GM18951 (cell line): ENCODE data around the gene HIBADH.
"Not testable (repeated sequence)": the region's sequence is repeated elsewhere in the genome, so short reads cannot be mapped to it uniquely, and the experiment has no call there.

Experiments used
- POLR2A ChIP-seq: IDR thresholded peaks from 4 replicates; pipeline ENCODE4 v1.6.1; 2011; ENCODE audit warnings: mild to moderate bottlenecking; ENCODE audit not compliant: insufficient read length, insufficient read depth; ENCODE audit errors: extremely low read depth
- in situ Hi-C: fragments of 300-500 bp; cut with MboI; formaldehyde crosslinking; loops from one replicate; pipeline ENCODE4 v1.12.0; 2022; ENCODE audit warnings: low sequenced_read_pairs, mixed read lengths, inconsistent platforms; ENCODE audit not compliant: unreplicated experiment

Gene HIBADH

DNA sequence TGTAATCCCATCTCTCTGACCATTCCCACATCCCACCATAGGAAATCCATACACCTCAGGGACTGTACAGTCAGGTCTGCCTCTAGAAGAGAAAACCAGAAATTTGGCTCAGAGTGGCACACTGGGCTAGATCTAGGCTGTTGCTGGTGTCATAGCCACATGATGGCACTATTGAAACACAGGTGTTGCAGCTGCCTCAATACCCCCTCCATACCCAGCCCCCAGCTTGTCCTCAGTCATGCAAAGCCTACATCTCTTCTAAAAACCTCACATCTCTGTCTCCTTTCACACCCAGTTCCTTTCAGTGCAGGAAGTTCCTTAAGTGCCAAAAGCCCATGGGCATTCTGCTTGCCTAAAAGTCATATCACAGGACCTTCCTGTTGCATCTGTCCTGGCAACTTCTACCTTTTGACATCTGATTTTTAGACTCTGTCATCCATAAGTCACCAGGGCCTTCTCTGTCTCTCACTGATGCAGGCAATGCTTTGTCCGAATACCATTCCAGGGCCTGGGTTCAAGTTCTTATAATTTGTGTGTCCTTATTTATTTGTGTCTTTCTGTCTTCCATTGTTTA is 27.0 kb upstream of the HIBADH start:
- no peak for TF ChIP-seq POLR2A
- in situ Hi-C loops, result loop anchor here (25.0 kb wide), 1 partner anchor 223 kb away; no protein-coding TSS in a partner anchor

DNA sequence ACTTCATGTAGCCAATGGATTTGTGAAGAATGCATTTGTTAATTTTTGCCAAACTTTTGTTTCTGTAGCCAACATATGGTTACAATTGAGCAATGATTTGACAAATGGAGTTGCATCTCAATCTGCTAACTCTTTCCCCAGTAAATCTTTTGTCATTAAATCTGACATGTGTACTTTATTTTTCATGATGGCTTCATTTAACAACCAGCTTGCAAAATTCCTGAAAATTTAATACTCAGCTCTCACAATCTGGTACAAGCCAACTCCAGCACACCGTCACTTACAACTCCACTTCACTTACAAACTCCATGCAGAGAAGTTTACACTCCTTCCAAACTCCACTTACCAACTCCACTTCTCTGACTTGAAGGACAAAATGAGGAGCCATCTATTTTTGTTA is 26.5 kb upstream of the HIBADH start:
- in situ Hi-C loops, result loop anchor here (25.0 kb wide), 1 partner anchor 223 kb away; no protein-coding TSS in a partner anchor
- TF ChIP-seq POLR2A, result no peak

DNA sequence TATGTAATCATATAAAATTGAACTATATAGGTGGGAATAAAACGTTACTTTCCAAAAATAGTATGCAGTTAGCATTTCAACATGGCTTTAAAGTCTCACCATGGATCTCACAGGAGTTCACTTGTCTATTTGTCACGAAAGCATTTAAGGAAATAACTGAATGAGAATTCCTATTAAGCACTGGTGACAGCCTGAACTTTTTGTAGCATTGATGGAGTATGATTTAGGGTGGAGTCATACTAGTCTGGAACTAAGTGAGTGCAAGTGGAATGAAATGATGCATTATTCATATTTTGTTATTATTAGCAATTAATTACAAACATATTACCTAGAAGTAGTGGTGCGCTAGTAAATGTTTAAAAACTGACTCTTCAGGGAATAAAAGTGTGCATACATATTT is 26.0 kb upstream of the HIBADH start:
- no peak for TF ChIP-seq POLR2A
- in situ Hi-C loops, result loop anchor here (25.0 kb wide), 1 partner anchor 224 kb away; no protein-coding TSS in a partner anchor

DNA sequence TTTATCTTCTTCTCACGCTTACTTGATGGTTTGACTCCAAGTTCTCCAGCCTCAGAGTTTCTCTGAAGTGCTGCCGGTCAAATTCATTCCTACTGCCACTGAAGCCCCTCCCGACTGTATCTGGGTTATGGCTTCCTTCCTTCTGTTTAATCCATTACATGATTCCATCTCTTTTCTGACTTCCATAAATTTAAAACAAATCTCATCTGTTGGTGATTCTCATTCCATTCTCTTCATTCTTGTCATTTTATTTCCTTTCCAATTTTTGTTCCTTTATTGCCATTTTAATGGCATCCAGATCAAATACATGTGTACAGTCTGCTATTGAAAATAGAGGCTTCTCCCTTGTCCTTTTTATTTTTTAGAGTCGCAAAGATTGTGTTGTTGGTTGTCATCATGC is 25.4 kb upstream of the HIBADH start:
- in situ Hi-C loops, result loop anchor here (25.0 kb wide), 1 partner anchor 224 kb away; no protein-coding TSS in a partner anchor
- TF ChIP-seq POLR2A, result no peak

DNA sequence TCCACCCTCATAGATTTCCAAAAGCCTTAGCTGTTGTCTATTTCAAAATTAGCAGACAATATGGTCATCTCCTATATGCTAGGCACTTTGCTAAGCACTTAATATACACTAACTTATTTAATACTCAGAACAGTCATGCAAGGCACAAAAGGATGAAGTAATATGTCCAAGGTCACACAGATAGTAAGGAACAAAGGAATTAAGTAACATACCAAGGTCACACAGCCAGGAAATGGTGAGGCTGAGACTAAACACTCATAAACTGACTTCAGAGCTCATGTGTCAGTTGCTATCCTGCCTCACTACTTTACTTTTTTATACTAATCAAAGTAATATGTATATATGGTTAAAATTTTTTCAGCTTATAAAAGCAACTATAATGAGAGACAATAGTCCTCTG is 23.6 kb upstream of the HIBADH start:
- no peak for TF ChIP-seq POLR2A
- in situ Hi-C loops, result loop anchor here (25.0 kb wide), 1 partner anchor 226 kb away; no protein-coding TSS in a partner anchor

DNA sequence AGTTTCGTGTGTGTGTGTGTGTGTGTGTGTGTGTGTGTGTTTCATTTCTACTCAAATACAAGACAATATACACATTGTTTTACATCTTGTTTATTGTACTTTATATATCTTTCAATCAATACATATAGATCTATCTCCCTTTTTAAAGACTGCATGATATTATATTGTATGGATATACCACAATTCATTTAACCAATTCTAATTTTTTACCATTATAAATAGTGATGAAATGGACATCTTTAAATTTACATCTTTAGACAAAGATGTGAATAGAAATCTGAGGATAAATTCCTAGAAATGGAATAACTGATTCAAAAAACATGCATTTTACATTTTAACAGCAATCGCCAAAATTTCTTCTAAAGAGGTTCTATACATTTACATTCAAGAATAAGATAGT is 23.2 kb upstream of the HIBADH start:
- in situ Hi-C loops, result loop anchor here (25.0 kb wide), 1 partner anchor 226 kb away; no protein-coding TSS in a partner anchor
- no peak for TF ChIP-seq POLR2A

DNA sequence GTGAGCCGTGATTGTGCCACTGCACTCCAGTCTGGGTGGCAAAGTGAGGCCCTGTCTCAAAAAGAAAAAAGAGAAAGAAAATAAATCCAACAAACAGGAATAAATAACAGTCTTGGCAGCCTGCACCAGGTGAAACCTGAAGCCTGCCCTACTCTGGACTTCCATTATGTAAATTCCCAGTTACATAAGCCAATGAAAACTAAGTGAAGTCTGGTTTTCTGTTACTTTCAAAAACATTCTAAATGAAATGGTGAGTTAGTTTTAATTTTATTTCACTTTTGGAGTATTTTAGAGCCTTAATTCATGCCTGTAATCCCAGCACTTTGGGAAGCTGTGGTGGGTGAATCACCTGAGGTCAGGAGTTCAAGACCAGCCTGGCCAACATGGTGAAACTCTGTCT is 22.5 kb upstream of the HIBADH start:
- in situ Hi-C loops, result loop anchor here (25.0 kb wide), 1 partner anchor 227 kb away; no protein-coding TSS in a partner anchor
- no peak for TF ChIP-seq POLR2A

DNA sequence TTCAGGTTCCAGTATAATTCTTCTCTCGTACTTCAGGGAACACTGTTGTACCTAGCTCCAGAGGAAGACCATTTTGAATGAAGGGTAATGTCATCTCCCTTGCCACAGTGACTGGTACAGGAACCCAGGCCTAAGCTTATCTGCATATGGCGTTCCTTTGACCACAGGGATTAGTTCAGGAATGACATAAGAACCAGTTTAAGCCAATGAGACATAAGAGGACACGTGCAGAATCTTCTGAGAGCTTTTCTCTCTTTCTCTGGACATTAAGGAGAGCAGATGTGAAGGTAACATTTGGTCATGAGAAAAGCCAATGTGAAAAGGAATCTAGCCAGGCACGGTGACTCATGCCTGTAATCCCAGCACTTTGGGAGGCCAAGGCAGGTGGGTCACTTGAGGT is 21.8 kb upstream of the HIBADH start:
- TF ChIP-seq POLR2A, result no peak
- in situ Hi-C loops, result loop anchor here (25.0 kb wide), 1 partner anchor 228 kb away; no protein-coding TSS in a partner anchor

DNA sequence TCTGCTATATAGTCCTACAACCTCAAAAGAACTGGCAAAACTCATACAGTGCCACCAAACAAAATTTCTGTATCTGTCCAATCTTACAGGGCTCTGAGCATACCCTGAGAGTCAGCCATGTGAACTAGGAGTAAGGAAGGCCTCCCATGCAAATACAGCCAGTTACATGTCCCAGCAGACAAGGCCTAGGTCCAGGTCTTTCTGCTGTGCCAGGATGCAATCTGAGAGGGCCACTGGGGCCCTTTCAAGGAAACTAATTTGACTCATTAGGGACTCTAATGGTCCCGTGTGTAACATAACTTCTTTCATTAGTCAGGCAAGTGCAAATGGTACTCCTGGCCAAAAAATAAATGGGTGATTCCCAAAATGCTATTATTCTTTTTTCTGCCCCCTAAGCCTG is 17.9 kb upstream of the HIBADH start:
- no peak for TF ChIP-seq POLR2A
- in situ Hi-C loops, result loop anchor here (25.0 kb wide), 1 partner anchor 232 kb away; no protein-coding TSS in a partner anchor

DNA sequence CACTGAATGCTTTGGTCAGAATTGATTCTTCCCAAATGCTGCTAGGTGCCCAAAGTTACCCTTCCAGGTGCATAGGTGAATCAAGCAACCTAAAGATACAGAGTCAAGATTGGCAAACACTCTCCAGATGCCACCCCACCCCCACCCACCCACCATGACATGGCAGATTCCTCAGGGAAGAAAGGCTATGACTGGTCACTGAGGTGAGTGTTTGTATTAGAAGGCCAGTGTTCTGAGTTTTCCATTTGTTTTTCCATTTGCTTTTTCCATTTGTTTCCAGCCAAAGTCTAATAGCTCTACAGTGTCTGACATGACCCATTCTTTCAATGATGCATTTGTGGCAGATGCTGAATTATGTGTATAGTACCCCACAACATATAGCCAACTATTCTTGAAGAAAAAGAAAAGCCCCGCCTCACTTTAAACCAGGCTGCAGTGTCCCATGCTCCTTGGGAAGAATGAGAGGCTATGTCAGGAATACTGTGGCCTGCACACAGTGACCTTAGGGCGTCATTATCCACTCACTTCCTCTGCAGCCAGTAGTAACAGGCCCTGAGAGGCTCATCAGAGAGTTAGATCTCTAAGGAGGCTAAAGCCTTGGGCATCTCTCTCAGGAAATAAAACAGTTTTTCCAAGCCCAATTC is 16.1 kb upstream of the HIBADH start:
- no peak for TF ChIP-seq POLR2A
- in situ Hi-C loops, result loop anchor here (25.0 kb wide), 1 partner anchor 234 kb away; no protein-coding TSS in a partner anchor

DNA sequence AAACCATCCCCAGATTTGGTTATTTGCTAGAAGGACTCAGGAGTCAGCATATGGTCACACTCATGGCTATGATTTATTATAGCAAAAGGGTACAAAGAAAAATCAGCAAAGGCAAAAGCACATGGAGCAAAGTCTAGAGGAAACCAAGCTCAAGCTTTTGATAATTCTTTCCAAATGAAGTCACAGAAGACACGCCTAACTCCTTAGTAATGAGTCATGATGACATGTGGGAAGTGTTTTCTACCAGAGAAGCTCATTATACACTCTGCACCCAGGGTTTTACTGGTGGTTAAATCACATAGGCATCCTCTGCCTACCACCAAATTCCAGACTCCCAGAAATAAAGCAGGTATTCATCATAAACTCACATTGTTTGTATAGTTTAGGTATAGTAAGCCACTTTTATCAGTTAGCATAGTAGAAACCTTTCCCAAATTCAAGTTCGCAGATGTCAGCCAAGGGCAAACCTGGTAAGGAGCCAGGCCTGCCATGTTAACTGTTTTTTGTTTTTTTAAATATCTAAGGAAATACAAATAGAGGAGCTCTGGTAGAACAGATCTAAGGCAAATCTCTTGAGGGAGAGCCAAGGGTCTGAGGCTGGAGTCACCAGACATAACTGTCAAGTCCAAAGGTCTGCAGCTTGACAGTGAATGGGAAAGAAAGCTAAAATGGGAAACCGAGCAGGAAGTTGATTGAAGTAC is 15.4 kb upstream of the HIBADH start:
- no peak for TF ChIP-seq POLR2A
- in situ Hi-C loops, result loop anchor here (25.0 kb wide), 1 partner anchor 234 kb away; no protein-coding TSS in a partner anchor

DNA sequence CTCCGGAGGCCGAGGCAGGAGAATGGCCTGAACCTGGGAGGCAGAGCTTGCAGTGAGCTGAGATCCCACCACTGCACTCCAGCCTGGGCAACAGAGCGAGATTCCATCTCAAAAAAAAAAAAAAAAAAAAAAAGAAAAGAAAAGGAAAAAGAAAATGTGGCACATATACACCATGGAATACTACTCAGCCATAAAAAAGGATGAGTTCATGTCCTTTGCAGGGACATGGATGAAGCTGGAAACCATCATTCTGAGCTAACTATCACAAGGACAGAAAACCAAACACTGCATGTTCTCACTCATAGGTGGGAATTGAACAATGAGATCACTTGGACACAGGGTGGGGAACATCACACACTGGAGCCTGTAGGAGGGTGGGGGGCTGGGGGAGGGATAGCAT is 11.4 kb upstream of the HIBADH start:
- in situ Hi-C loops, result not testable (repeated sequence)

DNA sequence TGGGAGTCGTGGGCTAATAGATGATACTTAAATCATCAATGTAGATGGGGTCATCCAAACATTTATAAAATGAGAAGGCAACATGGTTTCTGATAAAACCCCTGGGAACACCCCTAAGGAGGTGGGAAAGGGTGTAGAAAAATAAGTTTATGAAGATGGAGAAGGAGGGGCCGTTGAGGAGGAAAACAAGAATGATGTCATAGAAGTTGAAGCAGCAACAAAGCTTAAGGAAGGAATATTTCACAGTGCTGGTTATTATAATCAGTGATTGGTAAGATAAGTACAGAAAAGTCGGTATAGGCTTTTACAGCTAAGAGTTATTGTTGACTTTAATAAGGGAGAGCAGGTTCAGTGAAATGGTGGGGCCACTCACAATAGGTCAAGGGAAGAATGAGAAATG is 9.0 kb upstream of the HIBADH start:
- in situ Hi-C loops, result no loop called here
- no peak for TF ChIP-seq POLR2A

DNA sequence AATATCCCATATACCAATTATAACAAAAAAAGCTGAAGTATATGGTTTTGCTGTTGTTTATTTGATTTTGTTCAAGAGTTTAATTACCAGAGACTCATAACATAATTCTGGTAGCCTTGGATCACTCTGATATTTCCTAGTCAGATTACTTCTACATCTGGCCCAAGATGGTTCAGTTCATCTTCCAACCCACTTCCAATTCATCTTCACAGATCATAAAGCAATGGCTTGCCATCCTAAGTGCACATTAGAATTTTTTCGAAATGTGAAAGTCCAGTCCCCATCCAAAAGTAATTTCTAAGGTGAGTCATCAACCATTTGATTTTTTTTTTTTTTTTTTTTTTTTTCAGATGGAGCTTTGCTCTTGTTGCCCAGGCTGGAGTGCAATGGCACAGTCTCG is 8.0 kb upstream of the HIBADH start:
- in situ Hi-C loops, result no loop called here
- no peak for TF ChIP-seq POLR2A

DNA sequence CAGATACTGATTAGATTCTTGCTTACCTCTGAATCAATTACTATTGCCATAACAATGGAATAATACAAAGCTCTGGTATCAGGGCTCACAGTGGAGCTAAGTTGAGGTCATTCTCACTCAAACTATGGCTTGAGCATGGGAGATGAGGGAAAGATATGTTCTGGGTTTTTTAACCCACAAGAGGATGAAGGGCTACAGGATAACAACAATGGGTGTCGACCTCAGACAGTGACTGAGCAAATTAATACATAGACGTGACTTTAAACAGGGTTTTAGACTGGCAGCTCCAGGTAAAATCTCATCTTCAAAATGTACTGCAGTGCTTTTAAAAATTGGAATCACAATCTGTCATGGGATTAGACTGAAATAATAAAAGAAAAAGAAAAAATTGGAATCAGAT is 7.5 kb upstream of the HIBADH start:
- in situ Hi-C loops, result no loop called here

More for the DNA sequence above, 7.5 kb upstream of the HIBADH start:
- no peak for TF ChIP-seq POLR2A
